ENCODE results near the gene TEX264. TPM values are rescaled to one million over a fixed set of nuclear protein-coding genes. Genes with fewer than 3 reads are reported as not detected.

The TEX264 gene
- total RNA-seq, 1 donor from 2014 or later: 23.8 TPM

DNA sequence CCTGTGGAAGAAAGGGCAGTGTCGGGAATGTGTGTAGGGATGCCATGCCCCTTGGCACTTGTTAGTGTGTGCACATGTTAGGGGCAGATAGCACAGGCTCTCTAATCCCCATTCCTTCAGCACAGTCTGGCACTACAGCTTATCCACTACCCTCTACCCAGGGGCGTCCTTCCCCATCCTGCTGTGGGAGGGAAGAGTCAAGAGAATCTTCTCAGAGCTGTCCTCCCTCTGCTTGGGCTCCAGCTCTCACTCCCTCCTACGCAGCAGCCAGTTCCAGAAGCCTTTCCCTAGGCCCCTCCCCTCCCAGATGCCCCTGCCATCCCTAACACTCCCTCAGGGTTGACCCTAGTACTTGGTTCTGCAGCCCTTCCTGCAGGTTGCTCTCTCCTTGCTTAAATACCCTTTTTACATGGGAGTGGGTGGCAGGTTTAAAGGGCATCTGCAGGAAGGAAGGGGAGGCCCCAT, 35.0 kb downstream of the TEX264 start:
- H3K4me3 Mint-ChIP-seq (ENCODE audit: unreplicated experiment): no peak overlapping the region
- peaks cover 9% of the 10 kb centered on the region for H3K36me3 Mint-ChIP-seq (ENCODE audit: low read depth, unreplicated experiment)
- no peaks in the 10 kb centered on the region for H3K9me3 Mint-ChIP-seq (ENCODE audit: unreplicated experiment)
- peaks cover 12% of the 10 kb centered on the region for H3K4me1 Mint-ChIP-seq (ENCODE audit: unreplicated experiment)
- H3K27ac Mint-ChIP-seq (ENCODE audit: unreplicated experiment): no peak overlapping the region
- no peak for DNase-seq (ENCODE audit: low spot score)
- TF ChIP-seq, protein P1, sequence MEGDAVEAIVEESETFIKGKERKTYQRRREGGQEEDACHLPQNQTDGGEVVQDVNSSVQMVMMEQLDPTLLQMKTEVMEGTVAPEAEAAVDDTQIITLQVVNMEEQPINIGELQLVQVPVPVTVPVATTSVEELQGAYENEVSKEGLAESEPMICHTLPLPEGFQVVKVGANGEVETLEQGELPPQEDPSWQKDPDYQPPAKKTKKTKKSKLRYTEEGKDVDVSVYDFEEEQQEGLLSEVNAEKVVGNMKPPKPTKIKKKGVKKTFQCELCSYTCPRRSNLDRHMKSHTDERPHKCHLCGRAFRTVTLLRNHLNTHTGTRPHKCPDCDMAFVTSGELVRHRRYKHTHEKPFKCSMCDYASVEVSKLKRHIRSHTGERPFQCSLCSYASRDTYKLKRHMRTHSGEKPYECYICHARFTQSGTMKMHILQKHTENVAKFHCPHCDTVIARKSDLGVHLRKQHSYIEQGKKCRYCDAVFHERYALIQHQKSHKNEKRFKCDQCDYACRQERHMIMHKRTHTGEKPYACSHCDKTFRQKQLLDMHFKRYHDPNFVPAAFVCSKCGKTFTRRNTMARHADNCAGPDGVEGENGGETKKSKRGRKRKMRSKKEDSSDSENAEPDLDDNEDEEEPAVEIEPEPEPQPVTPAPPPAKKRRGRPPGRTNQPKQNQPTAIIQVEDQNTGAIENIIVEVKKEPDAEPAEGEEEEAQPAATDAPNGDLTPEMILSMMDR (IDR thresholded peaks at IDR 0.05; ENCODE audit: unreplicated experiment): no peak
- H3K27me3 Mint-ChIP-seq (ENCODE audit: unreplicated experiment): peaks cover 9% of the 10 kb centered on the region

- peaks cover 6% of the 10 kb centered on the region for H3K36me3 Mint-ChIP-seq (ENCODE audit: low read depth, unreplicated experiment)
- peak within 1 kb of the TSS; percentile 89 for H3K4me3 Mint-ChIP-seq (ENCODE audit: unreplicated experiment)
- peak; percentile 89 for DNase-seq (ENCODE audit: low spot score)
- H3K9me3 Mint-ChIP-seq (ENCODE audit: unreplicated experiment): no peaks in the 10 kb centered on the region
- peaks cover 5% of the 10 kb centered on the region for H3K27me3 Mint-ChIP-seq (ENCODE audit: unreplicated experiment)
- TF ChIP-seq, protein P1 (IDR thresholded peaks at IDR 0.05; ENCODE audit: unreplicated experiment): no peak
- H3K27ac Mint-ChIP-seq (ENCODE audit: unreplicated experiment): no peak within 1 kb of the TSS
- peaks cover 12% of the 10 kb centered on the region for H3K4me1 Mint-ChIP-seq (ENCODE audit: unreplicated experiment)
These were observed 36.0 kb downstream of the TEX264 start, which contains the start of gene GRM2 for GRCh38 chr3:51706788-51707731. Gene GRM2, plus strand, starts transcription at chr3:51707068. Its CDS starts 1,916 bp downstream, at chr3:51708984.

DNA sequence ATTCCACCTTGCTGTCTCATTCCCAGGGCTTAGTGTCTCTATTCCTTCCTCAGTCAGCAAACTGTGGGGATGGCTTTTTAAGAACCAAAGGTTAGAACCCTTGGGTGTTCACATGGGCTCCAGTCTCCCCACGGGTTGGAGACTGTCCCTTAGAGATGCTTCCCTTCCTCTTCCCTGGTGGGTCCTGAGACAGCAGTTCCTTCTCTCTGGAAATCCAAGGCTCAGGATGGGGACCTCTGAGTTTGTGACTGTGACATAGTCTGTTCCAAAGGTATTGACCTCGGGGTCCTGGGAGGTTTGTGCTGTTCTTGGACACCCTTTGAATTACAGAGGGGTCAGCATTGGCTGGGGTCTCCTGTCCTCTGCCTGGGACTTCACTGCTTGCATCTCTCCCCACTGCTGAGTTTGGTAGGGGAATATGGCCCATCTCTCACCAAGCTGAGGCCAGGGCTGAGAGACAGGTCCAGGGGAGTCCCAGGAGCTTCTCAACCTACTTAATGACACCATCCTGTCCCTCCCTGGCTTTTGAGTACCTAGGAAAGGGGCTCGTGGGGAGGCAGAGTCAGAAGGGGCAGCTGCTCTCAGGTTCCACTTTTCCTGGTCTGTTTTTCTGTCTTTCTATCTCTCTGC, 37.3 kb downstream of the TEX264 start:
- Mint-ChIP-seq H3K4me3 (ENCODE audit: unreplicated experiment) (peak overlapping the region; percentile 89), H3K27ac (ENCODE audit: unreplicated experiment) (no peak overlapping the region), H3K9me3 (ENCODE audit: unreplicated experiment) (no peaks in the 10 kb centered on the region), H3K27me3 (ENCODE audit: unreplicated experiment) (peaks cover 7% of the 10 kb centered on the region), H3K36me3 (ENCODE audit: low read depth, unreplicated experiment) (peaks cover 6% of the 10 kb centered on the region), H3K4me1 (ENCODE audit: unreplicated experiment) (peaks cover 10% of the 10 kb centered on the region)
- TF ChIP-seq, protein P1 (IDR thresholded peaks at IDR 0.05; ENCODE audit: unreplicated experiment): no peak
- no peak for DNase-seq (ENCODE audit: low spot score)

DNA sequence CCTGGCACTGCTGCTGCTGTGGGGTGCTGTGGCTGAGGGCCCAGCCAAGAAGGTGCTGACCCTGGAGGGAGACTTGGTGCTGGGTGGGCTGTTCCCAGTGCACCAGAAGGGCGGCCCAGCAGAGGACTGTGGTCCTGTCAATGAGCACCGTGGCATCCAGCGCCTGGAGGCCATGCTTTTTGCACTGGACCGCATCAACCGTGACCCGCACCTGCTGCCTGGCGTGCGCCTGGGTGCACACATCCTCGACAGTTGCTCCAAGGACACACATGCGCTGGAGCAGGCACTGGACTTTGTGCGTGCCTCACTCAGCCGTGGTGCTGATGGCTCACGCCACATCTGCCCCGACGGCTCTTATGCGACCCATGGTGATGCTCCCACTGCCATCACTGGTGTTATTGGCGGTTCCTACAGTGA, 38.0 kb downstream of the TEX264 start:
- Mint-ChIP-seq H3K27ac (ENCODE audit: unreplicated experiment) (no peak overlapping the region), H3K36me3 (ENCODE audit: low read depth, unreplicated experiment) (peaks cover 6% of the 10 kb centered on the region), H3K4me3 (ENCODE audit: unreplicated experiment) (no peak overlapping the region), H3K9me3 (ENCODE audit: unreplicated experiment) (no peaks in the 10 kb centered on the region), H3K4me1 (ENCODE audit: unreplicated experiment) (peaks cover 10% of the 10 kb centered on the region), H3K27me3 (ENCODE audit: unreplicated experiment) (peaks cover 7% of the 10 kb centered on the region)
- TF ChIP-seq, protein P1 (IDR thresholded peaks at IDR 0.05; ENCODE audit: unreplicated experiment): no peak
- DNase-seq (ENCODE audit: low spot score): no peak
